Activated CD4-positive, alpha-beta T cell treated with anti-CD3 and anti-CD28 coated beads, Interleukin-2, amount 50 U/mL, for 24 hours (primary cell): ENCODE data around the gene ADAMTS2.

Experiments
- DNase-seq, 2 donors: peaks; one replicate each; pipeline ENCODE4 v3.0.0-alpha.2; 2020; ENCODE audit warnings: low read depth in 1 of 2, low spot score in 1 of 2

Gene ADAMTS2

DNA sequence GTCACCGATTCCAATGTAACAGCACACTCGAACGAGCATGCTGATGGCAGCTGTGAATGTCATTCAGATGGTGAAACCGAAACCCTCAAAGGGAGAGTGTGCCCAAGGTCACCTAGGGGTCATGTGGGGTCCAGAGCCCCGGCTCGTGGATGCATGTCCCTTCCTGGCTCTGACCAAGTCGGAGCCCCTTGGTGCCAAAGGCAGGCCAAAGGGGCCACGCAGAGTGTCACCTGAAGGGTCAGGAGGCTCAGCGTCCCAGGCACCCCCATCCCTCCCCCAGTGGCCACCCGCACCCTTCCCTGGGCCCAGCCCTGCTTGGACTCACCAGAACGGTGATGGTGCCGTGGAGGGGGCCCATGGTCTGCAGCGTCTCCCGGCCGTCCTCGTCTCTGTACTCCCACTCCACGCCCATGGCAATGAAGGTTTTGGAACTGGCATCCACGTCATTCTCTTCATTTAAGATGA is 215.6 kb downstream of the ADAMTS2 start:
- no peak for DNase-seq

- DNase-seq: no peak
Observed at GRCh38 chr5:179128976-179129375, 216.3 kb downstream of the ADAMTS2 start.

GRCh38 chr5:179128041-179128365 is 217.3 kb downstream of the ADAMTS2 start:
- no peak for DNase-seq

DNA sequence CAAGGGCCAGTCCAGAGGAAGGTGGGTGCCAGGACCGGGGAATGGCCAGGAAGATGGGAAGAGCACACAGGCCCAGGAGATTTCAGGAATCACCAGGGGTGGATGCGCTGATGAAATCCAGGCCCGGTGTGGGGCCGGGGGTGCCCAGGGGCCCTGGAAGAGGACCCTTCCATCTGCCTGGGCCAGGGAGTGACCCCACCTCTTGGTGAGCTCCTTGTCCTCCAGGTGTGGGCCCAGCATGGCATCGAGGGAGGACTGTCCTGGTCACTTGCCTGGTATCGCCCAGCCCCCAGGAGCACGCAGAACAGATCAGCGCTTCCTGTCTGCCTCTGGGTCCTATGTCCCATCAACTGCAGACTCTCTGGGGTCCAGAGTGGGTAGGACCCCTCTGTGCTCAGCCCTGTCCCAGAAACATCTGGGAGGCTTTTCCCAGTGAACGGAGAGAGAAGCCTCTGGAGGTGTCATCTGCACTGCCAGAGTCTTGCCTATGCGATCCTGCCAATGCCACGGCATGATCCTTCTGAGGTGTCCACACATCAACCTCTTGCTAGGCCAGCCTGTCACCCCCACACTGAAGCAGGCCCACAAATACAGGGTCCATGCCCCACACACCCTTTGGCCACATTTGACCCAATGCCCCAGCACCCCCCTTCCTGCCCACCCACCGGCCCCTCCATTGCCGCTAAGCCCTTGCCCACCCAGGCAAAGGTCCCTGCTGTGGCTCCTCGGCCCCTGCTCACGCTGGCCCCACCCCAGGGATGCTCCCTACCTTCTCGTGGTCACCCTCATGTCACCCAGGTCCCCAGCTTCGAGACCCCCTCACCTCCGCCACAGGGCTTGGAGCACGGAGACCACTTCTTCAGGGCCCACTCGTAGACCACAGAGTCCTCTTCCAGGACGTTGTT is 217.9 kb downstream of the ADAMTS2 start:
- no peak for DNase-seq

DNA sequence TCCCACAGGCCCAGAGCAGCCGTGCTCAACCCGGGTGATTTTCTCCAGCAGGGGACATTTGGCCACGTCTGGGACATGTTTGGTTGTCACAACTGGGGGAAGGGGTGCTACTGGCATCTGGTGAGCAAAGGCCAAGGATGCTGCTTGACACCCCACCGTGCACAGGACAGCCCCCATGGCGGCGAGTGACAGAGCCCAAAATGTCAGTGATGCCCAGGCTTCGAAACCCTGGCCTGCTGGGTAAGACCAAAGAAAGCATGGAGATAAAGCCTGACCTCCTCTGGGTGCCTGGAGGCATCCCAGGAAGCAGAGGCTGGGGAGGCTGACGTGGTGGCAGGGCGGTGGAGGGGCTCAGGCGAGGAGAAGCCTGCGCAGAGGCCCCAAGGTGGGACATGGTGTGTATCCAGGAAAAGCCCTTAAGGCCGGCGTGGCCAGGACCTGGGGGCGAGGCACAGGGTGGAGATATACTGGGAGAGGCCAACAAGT is 218.7 kb downstream of the ADAMTS2 start:
- no peak for DNase-seq

DNA sequence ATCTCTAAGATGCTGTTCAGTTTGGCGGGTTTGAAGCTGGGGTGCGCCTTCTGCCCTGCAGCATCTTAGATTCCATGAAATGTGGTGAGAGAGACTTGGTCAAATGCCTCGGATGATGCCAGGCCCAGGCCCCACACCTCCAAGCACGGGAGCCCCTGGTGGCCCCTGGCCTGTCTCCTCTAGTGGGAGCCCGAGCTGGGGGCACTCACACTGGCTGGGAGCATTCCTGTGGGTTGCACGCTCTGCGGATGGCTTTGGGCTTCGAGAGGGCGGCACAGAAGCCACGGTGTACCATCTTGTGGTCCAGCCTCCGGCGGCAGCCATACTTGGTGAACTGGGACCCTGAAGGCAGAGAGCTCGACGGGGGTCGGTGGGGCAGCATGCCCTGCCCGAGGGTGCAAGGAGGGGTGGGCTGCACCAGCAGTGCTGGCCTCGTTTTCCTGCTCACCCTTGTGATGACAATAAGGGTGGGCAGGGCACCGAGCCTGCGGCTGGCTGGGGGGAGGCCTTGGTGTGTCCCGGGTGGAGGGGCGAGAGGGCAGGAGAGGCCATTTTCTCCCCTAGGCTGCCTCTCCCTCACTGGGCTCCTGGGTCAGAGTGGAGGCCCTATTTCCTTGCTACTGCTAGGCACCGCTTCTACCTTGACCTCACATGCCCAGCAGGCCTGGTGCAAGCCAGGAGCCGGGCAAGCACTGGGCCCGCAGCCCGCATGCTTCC is 219.3 kb downstream of the ADAMTS2 start:
- no peak for DNase-seq

DNA sequence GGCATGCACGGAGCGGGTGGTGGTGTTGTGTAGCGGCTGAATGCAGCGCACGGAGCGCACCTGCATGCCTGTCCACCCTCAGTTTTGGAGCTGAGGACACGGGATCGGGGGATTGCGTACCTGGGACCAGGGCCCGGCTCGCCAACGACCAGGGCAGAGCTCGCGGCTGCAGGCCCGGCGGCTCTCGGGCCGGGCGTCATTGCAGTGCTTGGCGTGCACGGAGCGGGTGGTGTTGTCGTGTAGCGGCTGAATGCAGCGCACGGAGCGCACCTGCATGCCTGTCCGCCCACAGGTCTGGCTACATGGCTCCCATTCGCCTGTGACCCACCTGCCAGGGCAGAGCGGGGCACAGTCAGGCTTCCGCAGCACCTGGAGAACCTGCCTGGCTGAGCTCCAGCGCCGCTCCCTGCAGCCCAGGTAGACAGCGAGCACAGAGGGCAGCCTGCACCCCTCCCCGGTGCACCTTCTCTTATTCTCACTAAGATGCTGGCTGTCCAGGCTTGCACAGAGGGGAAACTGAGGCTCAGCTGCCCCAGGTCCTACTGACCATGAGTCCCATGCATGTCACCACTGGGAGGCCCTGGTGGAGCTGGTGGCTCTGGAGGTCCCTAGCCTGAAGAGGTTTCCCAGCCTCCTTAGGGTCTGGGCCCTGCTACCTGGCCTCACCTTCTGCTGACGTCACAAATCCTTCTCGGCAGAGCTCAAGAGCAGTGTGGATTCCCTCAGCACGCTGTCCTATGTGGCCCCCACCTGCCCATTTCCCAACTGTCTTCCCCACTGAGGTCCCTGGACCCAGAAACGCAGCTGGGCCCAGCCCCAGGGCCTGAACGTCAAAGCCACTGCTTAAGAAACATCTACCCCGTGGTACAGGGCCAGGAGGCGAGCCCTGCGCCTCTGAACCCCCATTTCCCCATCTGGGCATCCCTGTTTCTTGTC is 220.1 kb downstream of the ADAMTS2 start:
- no peak for DNase-seq

DNA sequence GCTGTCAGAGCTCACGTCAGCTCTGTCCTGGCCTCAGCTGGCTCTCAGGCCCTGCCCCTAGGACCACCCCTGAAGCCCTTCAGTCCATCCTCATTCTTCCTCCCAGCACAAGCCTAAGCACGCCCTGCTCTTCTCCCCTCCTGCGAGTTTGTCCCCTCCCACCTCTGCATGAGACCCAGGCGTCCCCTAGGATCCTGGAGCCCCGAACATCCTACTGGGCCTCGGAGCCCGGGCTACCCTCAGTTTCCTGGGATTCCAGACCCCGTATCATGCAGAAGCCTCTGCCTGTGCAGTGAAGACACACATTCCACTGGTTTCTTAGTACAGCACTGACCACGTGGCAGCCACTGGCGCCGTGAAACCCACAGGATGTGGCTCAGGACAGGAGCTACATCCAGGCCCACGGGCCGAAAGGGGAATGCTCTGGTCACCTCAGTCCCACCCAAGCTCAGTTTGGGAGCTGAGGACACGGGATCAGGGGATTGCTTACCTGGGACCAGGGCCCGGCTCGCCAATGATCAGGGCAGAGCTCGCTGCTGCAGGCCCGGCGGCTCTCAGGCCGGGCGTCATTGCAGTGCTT is 220.9 kb downstream of the ADAMTS2 start:
- no peak for DNase-seq

GRCh38 chr5:179123491-179124272 is 221.6 kb downstream of the ADAMTS2 start:
- no peak for DNase-seq

DNA sequence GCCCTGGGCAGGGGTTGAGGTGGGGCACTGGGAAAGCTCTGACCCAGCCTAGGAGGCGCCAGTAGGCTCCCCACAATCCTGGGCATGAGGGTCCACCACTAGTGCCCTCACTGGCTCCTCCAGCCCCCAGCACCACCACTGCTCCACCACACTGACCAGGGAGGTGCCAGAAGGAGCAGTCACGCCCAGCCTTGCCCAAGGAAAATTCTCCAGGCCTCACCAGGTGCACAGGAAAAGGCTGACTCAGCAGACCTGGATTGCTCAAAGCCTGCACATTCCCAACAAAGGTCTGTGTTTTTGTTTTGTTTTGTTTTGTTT is 222.2 kb downstream of the ADAMTS2 start:
- DNase-seq: no peak

GRCh38 chr5:179122411-179123108 is 222.7 kb downstream of the ADAMTS2 start:
- DNase-seq: no peak

DNA sequence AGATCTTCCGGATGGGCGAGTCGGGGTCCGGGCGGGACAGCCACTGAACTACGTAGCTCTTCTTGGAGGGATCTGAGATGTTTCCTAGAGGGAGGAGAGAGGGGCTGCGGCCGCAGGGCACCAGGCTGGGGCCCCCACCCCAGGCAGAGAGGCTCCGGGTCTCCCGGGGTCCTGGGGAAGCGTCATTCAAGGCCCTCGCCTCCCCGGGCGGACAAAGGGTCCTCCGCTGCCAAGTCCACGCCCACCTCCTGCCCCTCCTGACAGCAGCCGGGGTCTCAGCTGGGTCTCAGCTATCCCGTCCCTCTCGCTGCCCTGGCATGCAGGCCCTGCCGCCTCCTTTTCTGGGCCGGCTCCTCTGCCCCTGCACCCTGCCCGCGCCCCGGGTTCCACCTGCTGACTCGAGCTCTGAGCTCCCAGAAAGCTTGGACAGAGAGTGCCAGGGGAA is 223.6 kb downstream of the ADAMTS2 start:
- DNase-seq: no peak

DNA sequence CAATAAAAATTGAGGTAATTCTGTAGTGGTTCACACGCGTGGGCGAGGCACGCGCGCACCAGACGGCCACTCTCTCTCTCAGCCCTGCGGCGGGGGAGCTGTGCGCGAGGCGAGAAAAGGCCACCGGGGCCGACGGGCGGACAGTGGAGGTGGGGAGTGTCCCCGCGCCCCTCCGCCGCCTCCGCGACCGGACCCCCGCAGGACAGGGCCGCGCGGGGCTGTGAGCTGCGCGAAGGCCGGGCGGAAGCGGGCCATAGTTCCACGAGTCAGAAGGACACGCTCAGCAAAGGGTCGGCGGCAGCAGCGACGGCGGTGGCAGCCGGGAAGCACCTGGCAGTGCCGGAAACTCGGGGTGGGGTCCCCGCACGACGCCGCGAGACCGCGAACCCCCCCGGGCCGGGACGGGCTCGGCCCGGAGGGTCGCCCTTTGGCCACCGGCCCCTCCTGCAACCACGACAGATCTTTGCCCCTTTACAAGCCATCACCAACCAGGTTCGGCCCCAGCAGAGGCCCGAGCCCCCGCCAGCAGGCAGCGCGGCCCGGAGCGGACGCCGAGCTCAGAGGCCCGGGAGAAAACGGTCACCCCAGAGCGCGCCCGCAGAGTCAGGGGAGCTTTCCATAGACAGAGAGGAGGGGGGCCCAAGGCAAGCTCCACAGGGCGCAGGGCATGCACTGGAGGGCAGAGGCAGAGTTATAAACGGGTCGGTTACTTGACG is 224.2 kb downstream of the ADAMTS2 start:
- DNase-seq: no peak

DNA sequence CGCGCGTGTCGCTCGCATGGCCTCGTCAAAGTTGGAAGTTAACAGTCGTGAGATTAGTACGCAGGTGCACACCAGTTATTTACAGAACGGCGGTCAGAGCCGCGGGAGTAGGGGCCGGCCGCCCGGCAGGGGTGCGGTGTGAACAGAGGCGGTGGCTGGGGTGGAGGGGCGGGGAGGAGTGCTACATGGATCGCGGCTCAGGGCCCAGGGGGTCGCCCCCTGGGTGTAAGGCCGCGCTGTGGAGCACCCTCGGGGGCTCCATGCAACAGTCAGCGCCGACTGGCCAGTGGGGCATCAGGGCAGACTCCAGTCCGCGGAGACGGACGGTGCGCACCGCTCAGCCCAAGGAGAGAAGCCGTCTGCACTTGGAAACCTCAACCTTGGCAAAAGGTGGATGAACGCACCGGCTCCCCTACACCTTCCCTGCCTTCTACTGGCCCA is 224.8 kb downstream of the ADAMTS2 start:
- no peak for DNase-seq

DNA sequence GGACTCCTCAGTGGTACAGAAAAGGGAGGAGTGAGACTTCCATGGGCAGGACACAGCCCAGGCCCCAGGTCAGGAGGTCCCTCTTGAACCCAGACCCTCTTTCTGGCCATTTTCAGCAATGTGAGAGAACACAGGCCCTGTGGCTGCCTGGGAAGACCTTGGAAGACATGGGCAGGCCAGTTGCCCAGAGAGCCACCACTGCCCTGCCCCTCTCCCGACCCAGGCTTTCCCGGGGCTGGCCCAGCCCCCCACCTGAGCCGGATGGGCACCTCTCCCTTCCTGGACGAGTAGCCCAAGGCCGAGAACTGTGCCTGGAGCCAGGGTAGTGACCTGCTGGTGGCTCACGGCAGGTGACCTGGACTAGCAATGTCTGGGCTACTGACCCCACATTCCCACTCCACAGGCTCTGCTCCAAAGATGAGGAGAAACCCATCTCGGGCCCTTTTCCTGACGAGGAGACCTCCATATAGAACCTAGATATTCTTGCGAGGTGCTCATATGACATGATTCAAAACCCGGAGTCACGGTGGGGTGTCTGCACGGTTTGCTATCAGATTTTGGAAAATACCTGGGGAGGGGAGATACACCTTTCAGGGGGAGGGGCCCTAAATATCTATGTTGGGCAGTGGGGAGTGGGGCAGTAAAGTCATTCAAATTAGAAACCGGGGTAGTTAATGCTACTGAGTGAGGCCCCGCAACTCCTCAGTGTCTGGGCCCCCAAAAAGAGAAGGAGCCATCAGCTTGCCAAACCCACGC is 225.7 kb downstream of the ADAMTS2 start:
- DNase-seq: no peak

GRCh38 chr5:179118756-179119414 is 226.4 kb downstream of the ADAMTS2 start:
- DNase-seq: no peak

DNA sequence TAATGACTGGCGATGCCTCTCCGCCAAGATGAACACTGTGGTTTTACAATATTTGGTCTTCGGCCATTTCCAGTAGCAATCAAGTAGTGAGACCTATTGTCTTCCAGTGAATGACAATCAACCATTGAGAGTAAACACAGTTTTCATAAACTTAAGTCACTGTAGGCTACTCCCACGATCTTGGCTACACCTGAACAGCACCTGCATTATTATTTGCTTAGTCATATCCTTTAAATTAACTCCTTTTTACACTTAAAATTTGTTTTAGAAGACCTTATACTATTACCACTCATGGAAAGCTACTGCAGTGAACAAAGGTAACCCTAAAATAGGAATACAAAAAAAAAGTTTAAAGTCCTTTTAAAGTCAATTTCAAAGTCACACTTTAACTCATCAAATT is 226.9 kb downstream of the ADAMTS2 start:
- DNase-seq: no peak
